Esophagus muscularis mucosa (tissue), 4 donors: ENCODE data around the gene ZNF740. TPM values are rescaled to one million over a fixed set of nuclear protein-coding genes. Genes with fewer than 3 reads are reported as not detected.

Experiments
- DNase-seq: peaks from one replicate; pipeline ENCODE4 v3.0.0-alpha.2; 2017; ENCODE audit errors: extremely low spot score
- H3K27ac ChIP-seq, 4 donors: fragments of 200-600 bp; sonication (generic); replicated peaks in 1 of 4; 1 replicate in 3 of 4; 2 replicates in 1 of 4; pipeline ENCODE4 v1.5.1; 2016 to 2019; ENCODE audit warnings: mild to moderate bottlenecking in 1 of 4
- H3K27me3 ChIP-seq, 4 donors: fragments of 200-600 bp; sonication (generic); one replicate each; pipeline versions ENCODE4 v1.5.1 to v1.6.0; 2016 to 2019
- H3K36me3 ChIP-seq, 4 donors: fragments of 200-600 bp; sonication (generic); one replicate each; pipeline ENCODE4 v1.5.1; 2016 to 2019
- H3K4me1 ChIP-seq, 4 donors: fragments of 200-600 bp; sonication (generic); one replicate each; pipeline ENCODE4 v1.5.1; 2016 to 2019
- H3K4me3 ChIP-seq, 4 donors: fragments of 200-600 bp; sonication (generic); 1 replicate in 2 of 4; 2 replicates in 2 of 4; pipeline ENCODE4 v1.5.1; 2016 to 2019; ENCODE audit warnings: mild to moderate bottlenecking in 4 of 4, moderate library complexity in 1 of 4
- H3K9me3 ChIP-seq, 4 donors: fragments of 200-600 bp; sonication (generic); 1 replicate in 3 of 4; 2 replicates in 1 of 4; pipeline ENCODE4 v1.5.1; 2016 to 2019
- CTCF ChIP-seq, 3 experiments: fragments of 200-600 bp in 2 of 3; fragments of 450-650 bp in 1 of 3; sonication (generic) in 2 of 3; IDR thresholded peaks; one replicate each; pipeline ENCODE4 v1.5.1; 2017 to 2019; ENCODE audit warnings: antibody characterized with exemption in 3 of 3, mild to moderate bottlenecking in 2 of 3, moderate library complexity in 1 of 3
- EP300 ChIP-seq: sonication (generic); formaldehyde crosslinking; IDR thresholded peaks from one replicate; pipeline ENCODE4 v1.6.1; 2017; ENCODE audit warnings: antibody characterized with exemption
- POLR2A ChIP-seq: fragments of 450-650 bp; IDR thresholded peaks from one replicate; pipeline ENCODE4 v1.6.1; 2017; ENCODE audit warnings: antibody characterized with exemption, moderate library complexity, mild to moderate bottlenecking, low read depth
- POLR2AphosphoS5 ChIP-seq, 2 donors: sonication (generic); formaldehyde crosslinking; IDR thresholded peaks; one replicate each; pipeline ENCODE4 v1.6.1; 2017; ENCODE audit warnings: antibody characterized with exemption in 2 of 2
- WGBS: methylation state at CpG from one replicate; pipeline ENCODE4 v1.1.5; 2018; 5-methylcytosine and 5-hydroxymethylcytosine counted together
- intact Hi-C: fragments of 100-400 bp; cut with DNase I; formaldehyde crosslinking; loops from one replicate; pipeline ENCODE4 v1.15.1; 2023
- total RNA-seq, 4 donors: library from RNA; depleted of rRNA; stranded (reverse); fragments of >200 nt; gene quantifications; one replicate each; pipeline versions ENCODE4 v1.1.0 to v1.2.1, GENCODE V29; 2016

Gene ZNF740
- total RNA-seq, 4 donors from 2014 or later: 12.4 to 19.6 (median 15.3) TPM

GRCh38 chr12:53152390-53152789, 28.1 kb upstream of the ZNF740 start:
- intact Hi-C loops: loop anchor here (5.0 to 10.0 kb wide), 2 partner anchors 35 to 78 kb away; partner anchors contain the start of gene SPRYD3
- Histone ChIP-seq H3K27ac (no peak overlapping the region), H3K36me3 (no peaks in the 10 kb centered on the region), H3K27me3 (no peaks in the 10 kb centered on the region), H3K9me3 (no peaks in the 10 kb centered on the region), H3K4me1 (peaks cover 0 to 37% (median 17%) of the 10 kb centered on the region in 4 donors), H3K4me3 (no peak overlapping the region)
- TF ChIP-seq CTCF (IDR thresholded peaks at IDR 0.05) (no peak), EP300 (no peak), POLR2AphosphoS5 (IDR thresholded peaks at IDR 0.05) (no peak), POLR2A (no peak)
- DNase-seq: no peak

GRCh38 chr12:53159195-53159839, 21.2 kb upstream of the ZNF740 start:
- H3K27me3 ChIP-seq: no peaks in the 10 kb centered on the region
- no peaks in the 10 kb centered on the region for H3K9me3 ChIP-seq
- TF ChIP-seq POLR2A (no peak), CTCF (IDR thresholded peaks at IDR 0.05) (peak in 2 of 3 experiments; percentile 93 to 99), POLR2AphosphoS5 (IDR thresholded peaks at IDR 0.05) (peak; percentile 9 to 68)
- DNase-seq: peak; percentile 97
- intact Hi-C loops: loop anchor here (2.0 to 10.0 kb wide), 2 partner anchors 31 to 85 kb away; partner anchors contain the start of gene SPRYD3
- H3K36me3 ChIP-seq: peaks cover 0 to 24% (median 12%) of the 10 kb centered on the region in 4 donors
- WGBS: 13% methylated on average over 13 of the region's 14 CpGs
- peak overlapping the region; percentile 54 to 78 (median 72) for H3K27ac ChIP-seq
- H3K4me1 ChIP-seq: peaks cover 4 to 51% (median 37%) of the 10 kb centered on the region in 4 donors
- no peak overlapping the region for H3K4me3 ChIP-seq

- TF ChIP-seq CTCF (IDR thresholded peaks at IDR 0.05) (no peak), POLR2A (no peak), POLR2AphosphoS5 (IDR thresholded peaks at IDR 0.05) (no peak), EP300 (no peak)
- Histone ChIP-seq H3K36me3 (peaks cover 0 to 26% (median 12%) of the 10 kb centered on the region in 4 donors), H3K27me3 (no peaks in the 10 kb centered on the region), H3K4me1 (peaks cover 4 to 46% (median 35%) of the 10 kb centered on the region in 4 donors), H3K9me3 (no peaks in the 10 kb centered on the region), H3K27ac (peak overlapping the region in 3 of 4 donors; percentile 54 to 78 (median 69)), H3K4me3 (no peak overlapping the region)
- no peak for DNase-seq
- intact Hi-C loops: loop anchor here (2.0 to 10.0 kb wide), 2 partner anchors 31 to 85 kb away; partner anchors contain the start of gene SPRYD3
- 87% methylated on average over 16 of the region's 16 CpGs for WGBS
Measured at GRCh38 chr12:53160000-53160399, 20.5 kb upstream of the ZNF740 start.

GRCh38 chr12:53160673-53161072, 19.8 kb upstream of the ZNF740 start:
- no peak overlapping the region for H3K27ac ChIP-seq
- H3K9me3 ChIP-seq: no peaks in the 10 kb centered on the region
- 85% methylated on average over 2 of the region's 2 CpGs for WGBS
- DNase-seq: no peak
- intact Hi-C loops: no loop called here
- H3K4me1 ChIP-seq: peaks cover 4 to 41% (median 30%) of the 10 kb centered on the region in 4 donors
- H3K4me3 ChIP-seq: no peak overlapping the region
- H3K36me3 ChIP-seq: peaks cover 0 to 30% (median 12%) of the 10 kb centered on the region in 4 donors
- TF ChIP-seq EP300: no peak
- TF ChIP-seq POLR2AphosphoS5 (IDR thresholded peaks at IDR 0.05): no peak
- TF ChIP-seq POLR2A: no peak
- no peak for TF ChIP-seq CTCF (IDR thresholded peaks at IDR 0.05)
- H3K27me3 ChIP-seq: no peaks in the 10 kb centered on the region
